Measurements from ENCODE around the gene DPP7. TPM values are rescaled to one million over a fixed set of nuclear protein-coding genes. Genes with fewer than 3 reads are reported as not detected.
"Not testable (repeated sequence)": the region's sequence is repeated elsewhere in the genome, so short reads cannot be mapped to it uniquely, and the experiment has no call there.

DPP7 gene
- total and polyA plus RNA-seq, 11 donors, result 96.6 to 260 (median 119) TPM

- H3K4me3 ChIP-seq, result no peak overlapping the region
- no peaks in the 10 kb centered on the region for H3K9me3 ChIP-seq
- no peak overlapping the region for H3K27ac ChIP-seq
- no peaks in the 10 kb centered on the region for H3K36me3 ChIP-seq
- intact Hi-C loops (cut with DNase I), result loop anchor here in 1 of 10 donors (5.0 kb wide), 1 partner anchor 50 kb away; the partner anchor contains the start of genes ANAPC2 and SSNA1
- H3K27me3 ChIP-seq, result peaks cover 17 to 90% (median 64%) of the 10 kb centered on the region in 9 donors
- TF ChIP-seq, protein P1, sequence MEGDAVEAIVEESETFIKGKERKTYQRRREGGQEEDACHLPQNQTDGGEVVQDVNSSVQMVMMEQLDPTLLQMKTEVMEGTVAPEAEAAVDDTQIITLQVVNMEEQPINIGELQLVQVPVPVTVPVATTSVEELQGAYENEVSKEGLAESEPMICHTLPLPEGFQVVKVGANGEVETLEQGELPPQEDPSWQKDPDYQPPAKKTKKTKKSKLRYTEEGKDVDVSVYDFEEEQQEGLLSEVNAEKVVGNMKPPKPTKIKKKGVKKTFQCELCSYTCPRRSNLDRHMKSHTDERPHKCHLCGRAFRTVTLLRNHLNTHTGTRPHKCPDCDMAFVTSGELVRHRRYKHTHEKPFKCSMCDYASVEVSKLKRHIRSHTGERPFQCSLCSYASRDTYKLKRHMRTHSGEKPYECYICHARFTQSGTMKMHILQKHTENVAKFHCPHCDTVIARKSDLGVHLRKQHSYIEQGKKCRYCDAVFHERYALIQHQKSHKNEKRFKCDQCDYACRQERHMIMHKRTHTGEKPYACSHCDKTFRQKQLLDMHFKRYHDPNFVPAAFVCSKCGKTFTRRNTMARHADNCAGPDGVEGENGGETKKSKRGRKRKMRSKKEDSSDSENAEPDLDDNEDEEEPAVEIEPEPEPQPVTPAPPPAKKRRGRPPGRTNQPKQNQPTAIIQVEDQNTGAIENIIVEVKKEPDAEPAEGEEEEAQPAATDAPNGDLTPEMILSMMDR (IDR thresholded peaks at IDR 0.05), result no peak
- TF ChIP-seq POLR2A (IDR thresholded peaks at IDR 0.05), result no peak
- WGBS, 4 donors, result 71 to 72% (median 71%) methylated on average over 20 to 23 of the region's 23 CpGs
- no peak for ATAC-seq
- DNase-seq, result no peak
- peaks cover 0 to 14% (median 1%) of the 10 kb centered on the region in 12 donors for H3K4me1 ChIP-seq
These were observed 22.5 kb upstream of the DPP7 start for GRCh38 chr9:137136881-137137607.

DNA sequence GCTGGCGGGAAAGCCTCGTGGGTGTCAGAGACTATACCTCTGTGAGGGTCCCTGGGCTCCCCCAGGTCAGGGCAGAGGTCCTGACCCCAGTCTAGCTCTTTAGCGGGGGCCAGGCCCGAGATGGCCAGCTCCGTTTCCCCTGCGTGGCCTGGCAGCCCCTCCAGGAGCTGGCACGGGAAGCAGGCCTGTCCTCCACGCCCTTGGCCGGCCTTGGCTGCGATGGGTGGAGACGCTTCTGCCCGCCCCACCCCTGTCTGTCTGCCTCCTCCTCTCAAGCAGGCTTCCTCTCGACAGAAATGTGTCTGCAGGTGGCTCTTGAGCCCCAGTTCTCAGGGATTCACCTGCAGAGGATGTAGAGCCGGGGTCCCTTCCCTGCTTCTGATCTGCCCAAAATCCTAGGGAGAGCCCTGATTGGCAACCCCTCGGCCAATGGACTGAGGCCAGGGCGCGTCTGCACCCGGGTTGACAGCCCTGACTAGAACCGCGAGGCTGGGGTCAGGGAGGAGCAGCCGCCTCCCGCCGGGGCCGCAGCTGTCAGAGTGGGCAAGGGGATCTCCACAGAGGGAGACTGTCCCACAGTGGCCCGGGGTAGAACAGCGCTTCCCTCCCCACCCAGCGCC, 21.8 kb upstream of the DPP7 start:
- no peak for DNase-seq
- Histone ChIP-seq H3K36me3 (no peaks in the 10 kb centered on the region), H3K4me1 (peaks cover 0 to 14% (median 1%) of the 10 kb centered on the region in 12 donors), H3K27me3 (peaks cover 15 to 83% (median 57%) of the 10 kb centered on the region in 9 donors), H3K27ac (no peak overlapping the region), H3K9me3 (no peaks in the 10 kb centered on the region), H3K4me3 (no peak overlapping the region)
- TF ChIP-seq POLR2A (IDR thresholded peaks at IDR 0.05), result no peak
- TF ChIP-seq, protein P1 (IDR thresholded peaks at IDR 0.05), result no peak
- 25 to 33% (median 31%) methylated on average over 16 to 27 of the region's 27 CpGs for WGBS, 4 donors
- no peak for ATAC-seq
- intact Hi-C loops (cut with DNase I), result loop anchor here in 1 of 10 donors (5.0 kb wide), 1 partner anchor 51 kb away; the partner anchor contains the start of genes ANAPC2 and SSNA1

- H3K27ac ChIP-seq, DNase-seq, H3K9me3 ChIP-seq, ATAC-seq, H3K4me3 ChIP-seq, H3K36me3 ChIP-seq: not testable (repeated sequence)
- Histone ChIP-seq H3K27me3 (peaks cover 15 to 71% (median 51%) of the 10 kb centered on the region in 9 donors), H3K4me1 (peaks cover 0 to 17% (median 3%) of the 10 kb centered on the region in 12 donors)
- intact Hi-C loops (cut with DNase I), result loop anchor here in 1 of 10 donors (5.0 kb wide), 1 partner anchor 52 kb away; the partner anchor contains the start of genes ANAPC2 and SSNA1
- WGBS, 4 donors, result 74 to 83% (median 81%) methylated on average over 9 of the region's 9 CpGs
These were observed 20.6 kb upstream of the DPP7 start for GRCh38 chr9:137135154-137135553.

- Histone ChIP-seq H3K27ac (no peak overlapping the region), H3K36me3 (no peaks in the 10 kb centered on the region), H3K4me1 (peaks cover 0 to 21% (median 3%) of the 10 kb centered on the region in 12 donors), H3K9me3 (peaks cover 0 to 14% (median 0%) of the 10 kb centered on the region in 12 donors), H3K27me3 (peaks cover 15 to 62% (median 50%) of the 10 kb centered on the region in 9 donors), H3K4me3 (no peak overlapping the region)
- TF ChIP-seq POLR2A (IDR thresholded peaks at IDR 0.05), result no peak
- TF ChIP-seq, protein P1 (IDR thresholded peaks at IDR 0.05), result no peak
- no peak for DNase-seq
- intact Hi-C loops (cut with DNase I), result no loop called here
- no peak for ATAC-seq
- 77 to 81% (median 80%) methylated on average over 4 of the region's 4 CpGs for WGBS, 4 donors
These were observed 19.7 kb upstream of the DPP7 start for GRCh38 chr9:137134191-137134590.
